Activated CD4-positive, alpha-beta T cell treated with anti-CD3 and anti-CD28 coated beads, Interleukin-2, amount 10 ng/mL, durations not matched to agents 7 days and 5 days (primary cell): ENCODE data around the gene BAIAP2L1. TPM values are rescaled to one million over a fixed set of nuclear protein-coding genes. Genes with fewer than 3 reads are reported as not detected.

Experiments used
- CTCF ChIA-PET: fragments of 350-600 bp; sonication (Branson Sonifier 250); formaldehyde crosslinking; loops from one replicate; lab custom pipeline; 2021; ENCODE audit warnings: antibody characterized with exemption; lab: Charles Lee
- POLR2A ChIA-PET: fragments of 350-600 bp; sonication (Branson Sonifier 250); formaldehyde crosslinking; loops from one replicate; lab custom pipeline; 2021; ENCODE audit warnings: antibody characterized with exemption; lab: Charles Lee
- DNase-seq: peaks from one replicate; pipeline ENCODE4 v3.0.0-alpha.2; 2020
- H3K27ac Mint-ChIP-seq: one replicate; pipeline ENCODE4 v1.8.0; 2021; ENCODE audit warnings: mild to moderate bottlenecking, moderate library complexity, mixed read lengths
- H3K27me3 Mint-ChIP-seq: one replicate; pipeline ENCODE4 v1.8.0; 2021; ENCODE audit warnings: mixed read lengths
- H3K36me3 Mint-ChIP-seq: one replicate; pipeline ENCODE4 v1.8.0; 2021; ENCODE audit warnings: low read depth, mixed read lengths
- H3K4me1 Mint-ChIP-seq: one replicate; pipeline ENCODE4 v1.8.0; 2021; ENCODE audit warnings: mixed read lengths
- H3K4me3 Mint-ChIP-seq: one replicate; pipeline ENCODE4 v1.8.0; 2021; ENCODE audit warnings: mild to moderate bottlenecking, moderate library complexity, mixed read lengths
- H3K9me3 Mint-ChIP-seq: one replicate; pipeline ENCODE4 v1.8.0; 2021; ENCODE audit warnings: mixed read lengths
- total RNA-seq, 2 experiments: library from RNA; stranded (reverse); gene quantifications; one replicate each; pipeline ENCODE4 v1.2.3, GENCODE V29; 2021

BAIAP2L1 gene
- total RNA-seq, 2 experiments from 2014 or later = 0.40 to 0.42 TPM

DNA sequence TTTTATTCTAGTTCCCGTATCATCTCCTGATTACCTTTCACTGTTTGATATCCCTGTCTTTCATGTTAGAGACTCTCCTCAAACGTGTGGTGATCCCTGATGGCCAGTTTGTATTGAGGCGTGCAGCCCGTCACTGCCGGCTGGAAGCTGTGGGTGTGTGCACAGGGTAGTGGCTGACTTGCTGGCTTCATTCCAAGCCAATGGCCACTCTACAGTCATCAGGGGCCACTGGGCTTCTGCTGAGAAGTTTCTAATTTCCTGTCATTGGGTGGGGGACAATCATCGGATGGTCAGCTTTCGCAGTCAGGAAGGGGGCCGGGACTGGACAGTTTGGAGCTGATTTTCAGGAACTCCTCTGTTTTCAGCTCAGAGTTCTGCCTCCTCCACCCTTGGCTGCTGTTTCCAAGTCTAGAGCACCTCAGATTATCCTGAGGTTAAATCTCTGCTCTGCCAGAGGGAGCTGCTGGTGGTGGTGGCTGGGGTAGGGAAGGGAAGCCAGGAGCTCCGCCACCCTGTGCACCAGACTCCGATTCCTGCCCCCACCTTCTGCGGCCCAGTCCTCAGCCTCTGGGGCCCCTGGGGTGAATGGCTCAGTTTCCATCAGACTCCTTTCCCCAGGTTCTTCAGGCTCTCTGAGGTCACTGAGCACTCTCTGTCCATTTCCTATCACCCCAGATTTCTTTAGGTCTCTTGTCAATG lies 34.9 kb downstream of the BAIAP2L1 start:
- no peaks in the 10 kb centered on the region for H3K27me3 Mint-ChIP-seq

DNA sequence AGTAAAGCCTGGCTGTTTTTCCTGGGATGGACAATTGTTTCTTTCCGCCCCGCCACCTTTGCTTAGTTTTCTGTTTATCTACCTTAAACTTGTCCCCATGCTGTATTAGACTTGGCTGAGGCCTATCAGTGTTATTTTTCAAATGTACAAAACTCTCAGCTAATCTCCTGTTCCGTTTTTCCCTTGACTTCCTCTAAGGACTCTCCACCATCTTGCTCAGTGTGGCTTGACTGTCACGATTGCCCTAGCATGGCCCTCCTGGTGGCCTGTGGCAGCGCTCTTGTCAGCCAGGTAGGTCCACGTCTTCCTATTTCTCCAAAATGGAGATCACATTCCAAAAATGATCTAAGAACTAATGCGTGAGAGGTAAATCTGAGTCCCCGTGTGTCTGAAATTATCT lies 36.7 kb downstream of the BAIAP2L1 start:
- no peaks in the 10 kb centered on the region for H3K9me3 Mint-ChIP-seq
- H3K4me1 Mint-ChIP-seq = no peaks in the 10 kb centered on the region
- no peaks in the 10 kb centered on the region for H3K27me3 Mint-ChIP-seq
- no peak overlapping the region for H3K4me3 Mint-ChIP-seq
- H3K36me3 Mint-ChIP-seq = no peaks in the 10 kb centered on the region
- H3K27ac Mint-ChIP-seq = no peak overlapping the region
- ChIA-PET POLR2A (no interaction called here), CTCF (no interaction called here)
- DNase-seq = no peak

More for the DNA sequence above, 34.9 kb downstream of the BAIAP2L1 start:
- POLR2A ChIA-PET = no interaction called here
- Mint-ChIP-seq H3K4me3 (no peak overlapping the region), H3K9me3 (no peaks in the 10 kb centered on the region), H3K27ac (no peak overlapping the region), H3K4me1 (no peaks in the 10 kb centered on the region), H3K36me3 (no peaks in the 10 kb centered on the region)
- CTCF ChIA-PET = no interaction called here
- no peak for DNase-seq

DNA sequence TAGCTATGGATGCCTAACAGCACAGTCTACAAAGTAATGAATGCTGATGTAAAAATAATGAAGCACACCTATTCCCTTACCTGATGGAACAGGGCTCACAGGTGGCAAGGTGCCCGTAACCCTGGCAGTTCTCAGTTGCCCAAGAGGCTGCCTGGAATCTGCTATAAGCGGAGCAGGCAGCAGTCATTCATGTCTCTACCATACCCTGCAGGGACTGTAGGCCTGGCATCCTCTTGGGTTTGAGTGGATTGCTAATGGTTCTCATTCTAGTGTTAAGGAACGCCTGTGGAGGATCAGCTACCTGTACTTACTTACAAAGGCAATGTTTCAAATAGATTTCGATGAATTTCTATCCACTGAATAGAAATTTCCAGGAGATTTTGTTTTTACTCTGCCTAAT lies 38.4 kb downstream of the BAIAP2L1 start:
- H3K27me3 Mint-ChIP-seq = no peaks in the 10 kb centered on the region
- no peaks in the 10 kb centered on the region for H3K4me1 Mint-ChIP-seq
- no peak for DNase-seq
- H3K27ac Mint-ChIP-seq = no peak overlapping the region
- no peaks in the 10 kb centered on the region for H3K36me3 Mint-ChIP-seq
- no peaks in the 10 kb centered on the region for H3K9me3 Mint-ChIP-seq
- no peak overlapping the region for H3K4me3 Mint-ChIP-seq
- CTCF ChIA-PET = interaction anchor here (0.5 to 0.9 kb wide), 3 partner anchors 25 to 184 kb away, joined by 3 to 5 read pairs (median 3); no protein-coding TSS in a partner anchor
- POLR2A ChIA-PET = no interaction called here

DNA sequence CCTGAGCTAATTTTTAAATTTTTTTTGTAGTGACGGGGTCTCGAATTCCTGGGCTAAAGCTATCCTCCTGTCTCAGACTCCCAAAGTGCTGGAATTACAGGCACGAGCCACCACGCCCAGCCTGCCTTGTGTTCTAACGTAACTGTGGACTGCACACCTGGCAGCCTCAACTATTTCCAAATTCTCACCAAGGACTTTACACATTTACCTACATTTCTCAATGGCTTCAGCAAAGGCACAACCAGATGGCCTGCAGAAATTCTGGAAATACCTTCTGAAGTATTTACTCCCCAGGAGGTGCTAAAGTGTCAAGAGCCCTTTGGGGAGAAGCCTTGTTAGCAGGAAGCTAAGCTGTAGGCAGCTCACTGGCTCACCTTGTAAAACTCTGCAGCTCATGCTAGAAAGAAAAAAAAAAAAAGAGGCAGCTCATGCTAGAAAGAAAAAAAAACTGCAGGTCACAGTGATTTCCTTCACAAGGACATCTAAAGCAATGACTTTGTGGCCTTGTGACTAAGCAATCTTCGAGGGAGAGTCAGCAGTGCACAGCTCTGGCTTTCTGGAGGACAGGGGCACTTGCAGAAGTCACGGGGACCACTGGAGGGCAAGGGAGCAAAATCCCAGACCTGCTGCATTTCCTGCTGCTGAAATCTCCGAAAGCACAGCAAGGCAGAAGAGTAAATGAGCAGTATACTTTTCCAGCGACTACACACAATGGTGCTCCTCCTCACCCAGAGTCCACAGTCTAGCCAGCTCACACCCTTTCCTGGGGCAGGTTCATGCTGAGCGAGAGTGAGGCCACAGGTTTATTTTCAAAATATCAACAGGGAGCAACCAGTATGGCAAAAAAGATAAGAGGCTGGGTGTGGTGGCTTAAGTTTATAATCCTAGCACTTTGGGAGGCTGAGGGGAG lies 40.4 kb downstream of the BAIAP2L1 start:
- POLR2A ChIA-PET = no interaction called here
- Mint-ChIP-seq H3K9me3 (no peaks in the 10 kb centered on the region), H3K36me3 (no peaks in the 10 kb centered on the region), H3K4me3 (no peak overlapping the region), H3K27ac (no peak overlapping the region), H3K27me3 (no peaks in the 10 kb centered on the region), H3K4me1 (no peaks in the 10 kb centered on the region)
- DNase-seq = no peak
- CTCF ChIA-PET = no interaction called here

DNA sequence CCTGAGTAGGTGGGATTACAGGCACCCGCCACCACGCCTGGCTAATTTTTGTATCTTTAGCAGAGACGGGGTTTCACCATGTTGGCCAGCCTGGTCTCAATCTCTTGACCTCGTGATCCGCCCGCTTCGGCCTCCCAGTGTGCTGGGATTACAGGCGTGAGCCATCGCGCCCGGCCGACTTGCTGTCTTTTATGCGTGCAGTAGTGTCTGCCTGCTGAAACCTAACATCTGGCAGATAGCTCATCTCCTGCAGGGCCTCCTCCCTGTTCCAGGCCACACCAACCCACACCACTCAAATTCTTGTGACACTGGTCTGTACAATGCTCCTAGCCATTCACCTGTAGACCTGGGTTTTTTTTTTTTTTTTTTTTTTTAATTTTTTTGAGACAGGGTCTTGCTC lies 41.5 kb downstream of the BAIAP2L1 start:
- no peaks in the 10 kb centered on the region for H3K36me3 Mint-ChIP-seq
- no peak overlapping the region for H3K27ac Mint-ChIP-seq
- H3K27me3 Mint-ChIP-seq = no peaks in the 10 kb centered on the region
- ChIA-PET POLR2A (no interaction called here), CTCF (interaction anchor here (0.6 kb wide), 1 partner anchor 61 kb away, joined by 7 read pairs; no protein-coding TSS in a partner anchor)
- no peaks in the 10 kb centered on the region for H3K4me1 Mint-ChIP-seq
- H3K9me3 Mint-ChIP-seq = no peaks in the 10 kb centered on the region
- H3K4me3 Mint-ChIP-seq = no peak overlapping the region
- no peak for DNase-seq

DNA sequence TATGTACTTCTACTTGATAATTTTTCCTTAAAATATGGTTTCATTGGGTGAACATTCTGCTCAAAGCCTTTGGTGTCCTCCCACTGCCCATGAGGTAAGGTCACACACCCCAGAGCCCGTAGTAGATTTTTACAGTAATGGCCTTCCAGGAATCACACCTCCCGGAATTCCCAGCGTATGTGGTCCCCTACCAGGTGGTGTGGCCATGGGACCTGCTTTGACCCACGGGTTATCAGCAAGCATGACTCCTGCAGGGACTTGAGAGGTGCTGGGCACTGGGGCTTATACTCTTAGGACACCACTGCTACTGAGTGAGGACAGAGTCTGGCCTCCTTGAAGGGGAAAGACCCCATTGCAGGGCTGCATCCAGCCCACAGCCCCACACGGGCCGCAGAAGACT lies 42.2 kb downstream of the BAIAP2L1 start:
- CTCF ChIA-PET = no interaction called here
- H3K4me3 Mint-ChIP-seq = no peak overlapping the region
- DNase-seq = no peak
- H3K27ac Mint-ChIP-seq = no peak overlapping the region
- POLR2A ChIA-PET = no interaction called here
- no peaks in the 10 kb centered on the region for H3K36me3 Mint-ChIP-seq
- no peaks in the 10 kb centered on the region for H3K9me3 Mint-ChIP-seq
- H3K27me3 Mint-ChIP-seq = no peaks in the 10 kb centered on the region
- no peaks in the 10 kb centered on the region for H3K4me1 Mint-ChIP-seq

DNA sequence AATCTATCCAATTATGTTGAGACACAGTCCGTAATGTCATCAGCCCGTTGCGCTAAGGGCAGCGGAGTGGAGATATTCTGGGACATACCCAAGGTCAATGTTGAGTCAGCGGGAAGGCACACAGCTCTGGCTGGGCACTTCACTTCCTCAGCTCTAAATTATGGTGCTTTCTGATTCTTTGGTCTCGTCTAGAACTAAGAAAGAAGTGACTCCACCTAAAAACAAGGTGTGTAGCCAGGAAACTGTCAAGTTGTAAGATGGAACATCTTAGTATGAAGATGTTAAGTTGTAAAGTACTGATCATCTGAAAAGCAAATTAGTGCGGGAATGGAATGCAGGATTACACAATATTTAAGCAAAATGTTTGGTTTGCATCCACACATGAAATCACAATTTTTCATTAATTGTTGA lies 43.1 kb downstream of the BAIAP2L1 start:
- Mint-ChIP-seq H3K27me3 (no peaks in the 10 kb centered on the region), H3K4me3 (no peak overlapping the region), H3K4me1 (no peaks in the 10 kb centered on the region), H3K9me3 (no peaks in the 10 kb centered on the region), H3K27ac (no peak overlapping the region), H3K36me3 (no peaks in the 10 kb centered on the region)
- CTCF ChIA-PET = no interaction called here
- no peak for DNase-seq
- POLR2A ChIA-PET = no interaction called here

DNA sequence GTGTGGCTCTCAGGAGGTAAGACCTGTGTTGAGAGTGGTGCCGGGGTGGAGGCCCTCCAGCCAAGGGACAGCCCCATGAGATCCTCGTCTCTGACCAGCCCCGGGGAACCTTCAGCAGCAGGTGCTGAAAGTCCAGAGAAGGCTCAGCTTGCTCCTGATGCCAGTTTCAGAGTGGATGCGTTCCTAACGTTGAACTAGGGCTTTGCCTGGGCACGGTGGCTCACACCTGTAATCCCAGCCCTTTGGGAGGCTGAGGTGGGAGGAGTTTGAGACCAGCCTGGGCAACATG lies 45.7 kb downstream of the BAIAP2L1 start:
- no peaks in the 10 kb centered on the region for H3K4me1 Mint-ChIP-seq
- ChIA-PET POLR2A (no interaction called here), CTCF (no interaction called here)
- no peak overlapping the region for H3K27ac Mint-ChIP-seq
- no peak for DNase-seq
- H3K36me3 Mint-ChIP-seq = no peaks in the 10 kb centered on the region
- no peak overlapping the region for H3K4me3 Mint-ChIP-seq
- H3K27me3 Mint-ChIP-seq = no peaks in the 10 kb centered on the region
- no peaks in the 10 kb centered on the region for H3K9me3 Mint-ChIP-seq

DNA sequence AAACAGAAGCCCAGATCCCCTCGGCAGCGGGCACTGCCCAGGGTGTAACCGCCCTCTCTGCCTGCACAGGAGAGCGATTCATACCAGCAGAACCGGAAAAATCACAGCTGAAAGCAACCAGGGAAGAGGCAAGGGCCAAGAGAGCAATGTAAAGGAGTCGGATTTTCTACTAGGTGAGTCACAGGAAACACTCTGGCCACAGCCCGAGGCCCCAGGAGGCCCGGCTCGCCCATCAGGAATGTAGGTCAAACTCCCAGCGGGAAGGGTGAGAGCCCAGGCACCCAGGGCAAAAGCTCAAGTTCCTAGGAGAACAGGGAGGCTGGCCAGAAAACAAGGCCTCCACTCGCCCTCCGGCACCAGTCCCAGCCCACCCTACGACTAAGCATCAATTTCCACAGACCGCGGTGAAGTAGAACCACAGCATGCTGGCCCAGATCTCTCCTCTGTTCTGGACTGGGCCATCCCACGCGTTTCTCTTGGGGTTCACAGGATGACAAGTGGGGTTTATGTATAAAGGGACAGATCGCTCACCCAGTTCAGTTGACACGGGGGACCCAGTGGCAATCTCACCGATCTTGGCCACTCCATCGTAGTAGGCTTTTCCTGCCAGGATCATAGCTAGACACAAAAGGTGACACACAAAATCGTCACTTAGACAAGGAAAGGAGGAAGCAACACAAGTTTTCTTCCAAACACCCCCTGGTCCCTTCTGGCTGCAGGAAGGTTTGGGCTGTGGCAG lies 46.2 kb downstream of the BAIAP2L1 start:
- Mint-ChIP-seq H3K9me3 (no peaks in the 10 kb centered on the region), H3K36me3 (no peaks in the 10 kb centered on the region)
- CTCF ChIA-PET = no interaction called here

DNA sequence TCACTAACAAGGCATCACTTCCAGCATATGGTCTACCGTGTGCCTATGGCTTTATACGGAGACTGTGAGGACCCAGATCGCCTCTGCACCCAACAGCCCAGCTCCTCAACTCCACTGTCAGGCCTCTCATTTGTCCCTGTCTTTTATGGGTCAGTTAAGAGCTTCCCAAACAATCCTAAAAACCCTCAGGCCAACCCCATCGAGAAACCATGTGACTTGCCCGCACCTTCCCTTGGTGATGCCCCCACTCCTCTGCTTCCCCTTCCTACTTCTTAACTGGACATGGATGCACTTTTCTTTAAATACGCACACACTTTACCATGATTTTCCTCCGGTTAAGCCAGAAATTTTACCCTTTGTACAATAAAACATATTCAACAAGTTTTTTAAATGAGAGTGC lies 46.8 kb downstream of the BAIAP2L1 start:
- H3K4me3 Mint-ChIP-seq = no peak overlapping the region
- no peaks in the 10 kb centered on the region for H3K4me1 Mint-ChIP-seq
- H3K27ac Mint-ChIP-seq = no peak overlapping the region
- CTCF ChIA-PET = no interaction called here
- H3K9me3 Mint-ChIP-seq = no peaks in the 10 kb centered on the region
- H3K36me3 Mint-ChIP-seq = no peaks in the 10 kb centered on the region
- DNase-seq = no peak
- H3K27me3 Mint-ChIP-seq = no peaks in the 10 kb centered on the region
- POLR2A ChIA-PET = no interaction called here

More for the DNA sequence above, 46.2 kb downstream of the BAIAP2L1 start:
- H3K4me3 Mint-ChIP-seq = no peak overlapping the region
- POLR2A ChIA-PET = no interaction called here
- DNase-seq = no peak
- no peak overlapping the region for H3K27ac Mint-ChIP-seq
- no peaks in the 10 kb centered on the region for H3K27me3 Mint-ChIP-seq
- no peaks in the 10 kb centered on the region for H3K4me1 Mint-ChIP-seq

DNA sequence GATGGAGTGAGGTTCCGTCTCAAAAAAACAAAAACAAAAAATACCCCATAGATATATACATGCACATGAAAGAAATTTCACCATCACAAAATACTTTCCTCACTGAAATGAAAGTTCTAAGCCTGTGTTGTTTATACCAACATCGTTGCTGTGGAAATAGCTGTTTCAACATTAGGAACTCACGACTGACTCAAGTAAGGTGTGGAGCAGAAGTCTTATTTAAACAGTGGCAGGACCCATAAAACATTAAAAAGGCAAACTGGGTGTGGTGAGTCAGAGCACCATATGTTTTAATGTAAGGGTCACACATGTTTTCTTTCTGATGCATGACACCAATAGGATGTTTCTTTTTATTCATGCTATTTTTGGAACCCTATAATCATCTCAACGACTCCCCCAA lies 48.3 kb downstream of the BAIAP2L1 start:
- Mint-ChIP-seq H3K4me1 (no peaks in the 10 kb centered on the region), H3K27me3 (no peaks in the 10 kb centered on the region), H3K36me3 (no peaks in the 10 kb centered on the region), H3K9me3 (no peaks in the 10 kb centered on the region), H3K4me3 (no peak overlapping the region), H3K27ac (no peak overlapping the region)
- ChIA-PET CTCF (no interaction called here), POLR2A (no interaction called here)
- no peak for DNase-seq

DNA sequence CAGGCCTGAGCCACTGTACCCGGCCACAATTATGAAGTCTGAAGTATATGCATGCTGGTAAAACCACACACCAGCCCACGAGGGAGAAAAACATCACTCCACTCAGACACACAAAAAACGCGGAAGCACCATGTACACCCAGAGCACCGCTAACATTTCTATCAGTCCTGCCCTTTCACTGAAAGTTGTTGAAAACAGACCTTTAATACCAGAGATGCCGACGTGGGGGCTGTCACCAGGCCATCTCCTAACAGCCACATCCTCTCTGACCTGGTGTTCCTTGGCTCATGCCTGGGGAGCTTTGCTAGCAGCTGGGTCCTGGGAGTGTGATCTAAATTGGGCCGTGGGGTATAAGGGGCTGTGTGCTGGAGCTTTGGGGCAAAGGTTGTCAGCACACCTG lies 49.8 kb downstream of the BAIAP2L1 start:
- H3K27me3 Mint-ChIP-seq = no peaks in the 10 kb centered on the region
- DNase-seq = no peak
- no peaks in the 10 kb centered on the region for H3K4me1 Mint-ChIP-seq
- no peaks in the 10 kb centered on the region for H3K9me3 Mint-ChIP-seq
- H3K4me3 Mint-ChIP-seq = no peak overlapping the region
- no peaks in the 10 kb centered on the region for H3K36me3 Mint-ChIP-seq
- CTCF ChIA-PET = no interaction called here
- POLR2A ChIA-PET = no interaction called here
- H3K27ac Mint-ChIP-seq = no peak overlapping the region
